Panc1 (cell line): Measurements from ENCODE around the gene HDAC11. TPM values are rescaled to one million over a fixed set of nuclear protein-coding genes. Genes with fewer than 3 reads are reported as not detected.

Experiments used
- ATAC-seq: fragments of 200-7000 bp; cut with Tn5 transposase; 2 replicates; pipeline ENCODE4 v1.9.1; 2020; ENCODE audit warnings: mild to moderate bottlenecking, moderate library complexity
- BruUV-seq: library from RNA; stranded (reverse); fragments of 400-500 nt; replicated peaks from 2 replicates; lab custom pipeline; 2021; lab: Mats Ljungman, UMichigan
- CTCF ChIA-PET: fragments of 300-600 bp; sonication (Branson Sonifier 250); formaldehyde crosslinking; loops from one replicate; lab custom pipeline; 2022; ENCODE audit warnings: antibody characterized with exemption; lab: Charles Lee
- POLR2A ChIA-PET: fragments of 300-600 bp; sonication (Branson Sonifier 250); formaldehyde crosslinking; loops from one replicate; lab custom pipeline; 2022; ENCODE audit warnings: antibody characterized with exemption; lab: Charles Lee
- DNase-seq: peaks from one replicate; pipeline ENCODE4 v3.0.0-alpha.2; 2010; ENCODE audit warnings: low read depth, low spot score
- H3K27ac ChIP-seq: 2 replicates; pipeline ENCODE4 v1.5.1; 2011; ENCODE audit warnings: mild to moderate bottlenecking, low read length, inconsistent platforms
- H3K27me3 ChIP-seq: fragments of 200-500 bp; sonication (Bioruptor generic); 2 replicates; pipeline ENCODE4 v1.6.0; 2014; ENCODE audit warnings: low read length, inconsistent platforms; ENCODE audit not compliant: control insufficient read depth, insufficient read depth
- H3K36me3 ChIP-seq: fragments of 200-500 bp; sonication (Bioruptor generic); 2 replicates; pipeline ENCODE4 v1.5.1; 2014; ENCODE audit warnings: inconsistent platforms, mild to moderate bottlenecking, low read length, moderate library complexity; ENCODE audit not compliant: control insufficient read depth, insufficient read depth
- H3K4me1 ChIP-seq: 2 replicates; pipeline ENCODE4 v1.5.1; 2011; ENCODE audit warnings: inconsistent platforms, mild to moderate bottlenecking, low read length, moderate library complexity; ENCODE audit not compliant: control insufficient read depth, insufficient read depth
- H3K4me3 ChIP-seq, 2 experiments: 2 replicates each; pipeline ENCODE4 v1.5.1; 2011 to 2012; ENCODE audit warnings: low read depth in 2 of 2, low read length in 2 of 2, mild to moderate bottlenecking in 2 of 2, inconsistent platforms in 1 of 2, moderate library complexity in 1 of 2
- H3K9me3 ChIP-seq: fragments of 200-500 bp; sonication (Bioruptor generic); 2 replicates; pipeline ENCODE4 v1.5.1; 2014; ENCODE audit warnings: low read depth, mild to moderate bottlenecking, inconsistent platforms, low read length, moderate library complexity; ENCODE audit not compliant: control insufficient read depth, insufficient read depth
- POLR2AphosphoS5 ChIP-seq: IDR thresholded peaks from 2 replicates; pipeline ENCODE4 v1.6.1; 2012; ENCODE audit warnings: mild to moderate bottlenecking, low read depth, low read length, moderate library complexity
- REST ChIP-seq, 2 experiments: IDR thresholded peaks; 2 replicates each; pipeline ENCODE4 v1.6.1; 2011 to 2012; ENCODE audit warnings: low read depth in 2 of 2, control low read depth in 1 of 2, low read length in 1 of 2, mild to moderate bottlenecking in 1 of 2, moderate library complexity in 1 of 2; ENCODE audit not compliant: insufficient read depth in 1 of 2
- SIN3A ChIP-seq: IDR thresholded peaks from 2 replicates; pipeline ENCODE4 v1.6.1; 2012; ENCODE audit warnings: low read depth, mild to moderate bottlenecking, low read length, moderate library complexity, borderline replicate concordance; ENCODE audit not compliant: insufficient read depth
- TCF7L2 ChIP-seq: IDR thresholded peaks from 2 replicates; pipeline ENCODE4 v1.6.1; 2011; ENCODE audit warnings: mild to moderate bottlenecking, low read depth, low read length, inconsistent platforms
- in situ Hi-C: cut with HindIII; loops from 2 replicates; pipeline ENCODE4 v1.10.0; 2016; ENCODE audit warnings: low sequenced_read_pairs, low pct_unique_long_range_greater_than_20kb
- intact Hi-C: fragments of 100-400 bp; cut with micrococcal nuclease; formaldehyde crosslinking; loops from one replicate; pipeline ENCODE4 v1.10.0; 2022; ENCODE audit not compliant: unreplicated experiment
- total RNA-seq: library from RNA; stranded (reverse); gene quantifications from one replicate; pipeline ENCODE4 v1.2.1, GENCODE V29; 2021; ENCODE audit not compliant: unreplicated experiment
- TF ChIP-seq, protein P1 (sequence below): fragments of 450-650 bp; IDR thresholded peaks from 2 replicates; pipeline ENCODE4 v1.5.1; 2017; ENCODE audit warnings: mild to moderate bottlenecking

HDAC11 gene
- total RNA-seq, 1 experiment from 2014 or later: 10.6 TPM

DNA sequence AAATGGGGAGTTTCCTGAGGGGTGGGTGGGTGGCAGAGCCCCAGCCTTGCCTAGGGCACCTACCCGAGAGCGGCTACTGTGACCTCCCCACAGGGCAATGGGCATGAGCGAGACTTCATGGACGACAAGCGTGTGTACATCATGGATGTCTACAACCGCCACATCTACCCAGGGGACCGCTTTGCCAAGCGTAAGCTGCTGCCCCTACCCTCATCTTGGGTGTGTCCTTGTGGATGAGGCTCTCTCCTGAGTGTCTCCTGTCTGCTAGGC lies 22.6 kb downstream of the HDAC11 start:
- Histone ChIP-seq H3K9me3 (no peaks in the 10 kb centered on the region), H3K27ac (no peak overlapping the region), H3K27me3 (no peaks in the 10 kb centered on the region), H3K36me3 (no peaks in the 10 kb centered on the region), H3K4me3 (no peak overlapping the region), H3K4me1 (peaks cover 7% of the 10 kb centered on the region)
- CTCF ChIA-PET: interaction anchor here (0.5 to 1.7 kb wide), 2 partner anchors 84 to 145 kb away, joined by 7 to 12 read pairs; no protein-coding TSS in a partner anchor
- BruUV-seq: no TSS peak
- in situ Hi-C loops: no loop called here
- intact Hi-C loops: no loop called here
- POLR2A ChIA-PET: no interaction called here
- TF ChIP-seq TCF7L2 (no peak), SIN3A (no peak), POLR2AphosphoS5 (no peak), REST (IDR thresholded peaks at IDR 0.05; ENCODE audit: insufficient read depth in 1 of 2, low read depth in 2 of 2, low read length in 1 of 2) (no peak)
- TF ChIP-seq, protein P1, sequence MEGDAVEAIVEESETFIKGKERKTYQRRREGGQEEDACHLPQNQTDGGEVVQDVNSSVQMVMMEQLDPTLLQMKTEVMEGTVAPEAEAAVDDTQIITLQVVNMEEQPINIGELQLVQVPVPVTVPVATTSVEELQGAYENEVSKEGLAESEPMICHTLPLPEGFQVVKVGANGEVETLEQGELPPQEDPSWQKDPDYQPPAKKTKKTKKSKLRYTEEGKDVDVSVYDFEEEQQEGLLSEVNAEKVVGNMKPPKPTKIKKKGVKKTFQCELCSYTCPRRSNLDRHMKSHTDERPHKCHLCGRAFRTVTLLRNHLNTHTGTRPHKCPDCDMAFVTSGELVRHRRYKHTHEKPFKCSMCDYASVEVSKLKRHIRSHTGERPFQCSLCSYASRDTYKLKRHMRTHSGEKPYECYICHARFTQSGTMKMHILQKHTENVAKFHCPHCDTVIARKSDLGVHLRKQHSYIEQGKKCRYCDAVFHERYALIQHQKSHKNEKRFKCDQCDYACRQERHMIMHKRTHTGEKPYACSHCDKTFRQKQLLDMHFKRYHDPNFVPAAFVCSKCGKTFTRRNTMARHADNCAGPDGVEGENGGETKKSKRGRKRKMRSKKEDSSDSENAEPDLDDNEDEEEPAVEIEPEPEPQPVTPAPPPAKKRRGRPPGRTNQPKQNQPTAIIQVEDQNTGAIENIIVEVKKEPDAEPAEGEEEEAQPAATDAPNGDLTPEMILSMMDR: no peak
- DNase-seq: no peak
- no peak for ATAC-seq

DNA sequence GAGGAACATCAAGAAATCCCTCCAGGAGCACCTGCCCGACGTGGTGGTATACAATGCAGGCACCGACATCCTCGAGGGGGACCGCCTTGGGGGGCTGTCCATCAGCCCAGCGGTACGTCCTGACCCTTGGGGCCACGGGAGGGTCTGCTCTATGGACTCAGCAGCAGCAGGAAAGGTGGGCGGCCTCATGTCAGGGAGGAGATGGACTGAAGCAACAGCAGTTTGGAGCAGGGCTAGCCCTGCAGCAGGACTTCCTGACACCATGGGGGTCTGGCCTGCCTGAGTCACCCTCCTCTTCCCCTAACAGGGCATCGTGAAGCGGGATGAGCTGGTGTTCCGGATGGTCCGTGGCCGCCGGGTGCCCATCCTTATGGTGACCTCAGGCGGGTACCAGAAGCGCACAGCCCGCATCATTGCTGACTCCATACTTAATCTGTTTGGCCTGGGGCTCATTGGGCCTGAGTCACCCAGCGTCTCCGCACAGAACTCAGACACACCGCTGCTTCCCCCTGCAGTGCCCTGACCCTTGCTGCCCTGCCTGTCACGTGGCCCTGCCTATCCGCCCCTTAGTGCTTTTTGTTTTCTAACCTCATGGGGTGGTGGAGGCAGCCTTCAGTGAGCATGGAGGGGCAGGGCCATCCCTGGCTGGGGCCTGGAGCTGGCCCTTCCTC lies 24.2 kb downstream of the HDAC11 start:
- Histone ChIP-seq H3K9me3 (no peaks in the 10 kb centered on the region), H3K36me3 (no peaks in the 10 kb centered on the region), H3K27ac (no peak overlapping the region), H3K4me3 (no peak overlapping the region), H3K4me1 (peaks cover 9% of the 10 kb centered on the region), H3K27me3 (no peaks in the 10 kb centered on the region)
- POLR2A ChIA-PET: no interaction called here
- DNase-seq: no peak
- ATAC-seq: peak; percentile 80
- intact Hi-C loops: no loop called here
- TF ChIP-seq, protein P1: no peak
- TF ChIP-seq POLR2AphosphoS5: no peak
- no peak for TF ChIP-seq REST (IDR thresholded peaks at IDR 0.05; ENCODE audit: insufficient read depth in 1 of 2, low read depth in 2 of 2, low read length in 1 of 2)
- no peak for TF ChIP-seq TCF7L2
- no peak for TF ChIP-seq SIN3A
- in situ Hi-C loops: no loop called here
- CTCF ChIA-PET: no interaction called here
- no TSS peak for BruUV-seq
